Upper lobe of left lung (tissue), 6 donors: ENCODE data around the gene CACNA1H. TPM values are rescaled to one million over a fixed set of nuclear protein-coding genes. Genes with fewer than 3 reads are reported as not detected.
"Not testable (repeated sequence)": the region's sequence is repeated elsewhere in the genome, so short reads cannot be mapped to it uniquely, and the experiment has no call there.

ENCODE experiments used
- ATAC-seq, 2 donors: fragments of 200-7000 bp; cut with Tn5 transposase; one replicate each; pipeline ENCODE4 v1.9.1; 2022; ENCODE audit warnings: mild to moderate bottlenecking in 2 of 2, moderate library complexity in 2 of 2; ENCODE audit not compliant: low FRiP score in 2 of 2
- DNase-seq, 2 donors: peaks; one replicate each; pipeline ENCODE4 v3.0.0-alpha.2; 2019 to 2020
- H3K27ac ChIP-seq, 4 donors: fragments of 200-600 bp; sonication (generic); one replicate each; pipeline ENCODE4 v1.5.1; 2016 to 2019
- H3K27me3 ChIP-seq, 4 donors: fragments of 200-600 bp; sonication (generic); one replicate each; pipeline ENCODE4 v1.5.1; 2017 to 2019
- H3K36me3 ChIP-seq, 4 donors: fragments of 200-600 bp; sonication (generic); one replicate each; pipeline ENCODE4 v1.5.1; 2016 to 2019
- H3K4me1 ChIP-seq, 4 donors: fragments of 200-600 bp; sonication (generic); one replicate each; pipeline ENCODE4 v1.5.1; 2018 to 2019
- H3K4me3 ChIP-seq, 4 donors: fragments of 200-600 bp; sonication (generic); one replicate each; pipeline ENCODE4 v1.5.1; 2017 to 2019; ENCODE audit warnings: mild to moderate bottlenecking in 2 of 4, moderate library complexity in 1 of 4
- H3K9me3 ChIP-seq, 4 donors: fragments of 200-600 bp; sonication (generic); one replicate each; pipeline ENCODE4 v1.5.1; 2018 to 2019
- EP300 ChIP-seq, 4 donors: sonication (generic); formaldehyde crosslinking; IDR thresholded peaks; one replicate each; pipeline ENCODE4 v1.5.1; 2017; ENCODE audit warnings: antibody characterized with exemption in 4 of 4, control low read depth in 2 of 4
- POLR2A ChIP-seq, 4 donors: fragments of 450-650 bp; IDR thresholded peaks; one replicate each; pipeline ENCODE4 v1.5.1; 2016 to 2017; ENCODE audit warnings: antibody characterized with exemption in 4 of 4, mild to moderate bottlenecking in 2 of 4
- POLR2AphosphoS5 ChIP-seq, 2 donors: sonication (generic); formaldehyde crosslinking; IDR thresholded peaks; one replicate each; pipeline ENCODE4 v1.5.1; 2017; ENCODE audit warnings: antibody characterized with exemption in 2 of 2
- WGBS, 2 donors: methylation state at CpG; one replicate each; pipeline ENCODE4 v1.1.5; 2017 to 2018; 5-methylcytosine and 5-hydroxymethylcytosine counted together
- total RNA-seq, 6 donors: library from RNA; depleted of rRNA in 4 of 6; stranded (reverse); fragments of >200 nt in 4 of 6; gene quantifications; one replicate each; pipeline versions ENCODE4 v1.1.0 to v1.2.1, GENCODE V29; 2016 to 2021
- TF ChIP-seq, protein P1 (sequence below), 6 experiments: fragments of 450-650 bp in 4 of 6; fragments of 200-600 bp in 2 of 6; sonication (generic) in 2 of 6; IDR thresholded peaks; one replicate each; pipeline ENCODE4 v1.5.1; 2016 to 2019; ENCODE audit warnings: antibody characterized with exemption in 6 of 6
- donor health status: DM: no; HTN: no; CAD: no; lungs with moderate emphysema.
- donor health status: DM: no; HTN: yes; CAD: no; lungs with severe emphysema.

Gene CACNA1H
- total RNA-seq, 6 donors from 2014 or later = 6.4 to 46.1 (median 9.3) TPM

DNA sequence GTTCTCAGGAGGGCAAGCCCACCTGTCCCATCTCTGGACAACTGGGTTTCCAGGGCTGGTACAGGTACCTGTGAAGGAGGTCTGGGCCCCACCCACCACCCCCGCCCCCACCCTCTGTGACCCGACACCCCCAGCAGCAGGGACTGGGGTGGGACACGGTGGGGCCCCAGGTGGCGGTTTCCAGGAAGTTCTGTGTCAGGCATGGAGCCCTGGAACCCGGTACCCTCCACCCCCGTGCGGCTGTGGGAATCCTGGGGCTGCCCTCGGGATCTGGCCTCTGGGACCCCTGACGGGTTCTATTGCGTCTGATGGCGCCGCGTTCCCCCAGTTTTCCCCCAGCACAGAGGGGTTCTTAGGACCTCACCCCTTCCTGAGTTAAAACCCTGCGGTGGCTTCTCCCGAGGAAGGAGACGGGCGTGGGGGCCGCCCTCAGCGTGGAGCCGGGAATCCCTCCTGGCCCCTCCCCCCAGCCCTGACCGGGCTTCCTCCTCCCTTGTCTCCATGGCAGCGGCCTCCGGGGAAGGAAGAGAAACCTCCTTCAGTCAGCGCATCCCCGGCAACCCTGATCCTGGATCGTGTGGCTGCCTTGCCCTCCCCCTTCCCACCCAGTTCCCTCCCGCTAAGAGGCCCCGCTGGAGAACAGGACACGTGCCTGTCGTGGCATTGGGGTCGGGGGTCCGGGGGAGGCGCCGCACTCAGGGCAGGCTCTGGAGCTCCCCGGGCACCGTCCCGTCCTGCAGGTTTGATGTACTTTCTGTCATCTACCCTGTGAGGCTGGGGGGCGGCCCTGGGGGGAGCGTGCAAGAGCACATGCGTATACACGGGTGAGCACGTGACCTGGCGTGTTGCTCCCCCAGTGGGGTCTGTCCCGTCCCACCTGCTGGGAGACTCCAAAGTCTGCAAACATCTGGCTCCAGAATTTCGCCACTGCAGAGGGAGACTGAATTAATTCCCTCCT, 30.3 kb downstream of the CACNA1H start:
- Histone ChIP-seq H3K27me3 (no peaks in the 10 kb centered on the region), H3K36me3 (no peaks in the 10 kb centered on the region), H3K4me1 (peaks cover 10 to 30% (median 17%) of the 10 kb centered on the region in 4 donors), H3K27ac (peak overlapping the region in 3 of 4 donors; percentile 27 to 79 (median 46)), H3K9me3 (no peaks in the 10 kb centered on the region), H3K4me3 (no peak overlapping the region)
- whole genome bisulfite sequencing, 2 donors = 46 to 47% methylated on average over 12 to 42 of the region's 45 CpGs
- no peak for DNase-seq
- ATAC-seq = no peak
- TF ChIP-seq, protein P1, sequence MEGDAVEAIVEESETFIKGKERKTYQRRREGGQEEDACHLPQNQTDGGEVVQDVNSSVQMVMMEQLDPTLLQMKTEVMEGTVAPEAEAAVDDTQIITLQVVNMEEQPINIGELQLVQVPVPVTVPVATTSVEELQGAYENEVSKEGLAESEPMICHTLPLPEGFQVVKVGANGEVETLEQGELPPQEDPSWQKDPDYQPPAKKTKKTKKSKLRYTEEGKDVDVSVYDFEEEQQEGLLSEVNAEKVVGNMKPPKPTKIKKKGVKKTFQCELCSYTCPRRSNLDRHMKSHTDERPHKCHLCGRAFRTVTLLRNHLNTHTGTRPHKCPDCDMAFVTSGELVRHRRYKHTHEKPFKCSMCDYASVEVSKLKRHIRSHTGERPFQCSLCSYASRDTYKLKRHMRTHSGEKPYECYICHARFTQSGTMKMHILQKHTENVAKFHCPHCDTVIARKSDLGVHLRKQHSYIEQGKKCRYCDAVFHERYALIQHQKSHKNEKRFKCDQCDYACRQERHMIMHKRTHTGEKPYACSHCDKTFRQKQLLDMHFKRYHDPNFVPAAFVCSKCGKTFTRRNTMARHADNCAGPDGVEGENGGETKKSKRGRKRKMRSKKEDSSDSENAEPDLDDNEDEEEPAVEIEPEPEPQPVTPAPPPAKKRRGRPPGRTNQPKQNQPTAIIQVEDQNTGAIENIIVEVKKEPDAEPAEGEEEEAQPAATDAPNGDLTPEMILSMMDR (IDR thresholded peaks at IDR 0.05) = no peak
- no peak for TF ChIP-seq POLR2A (IDR thresholded peaks at IDR 0.05)
- no peak for TF ChIP-seq EP300 (IDR thresholded peaks at IDR 0.05)
- no peak for TF ChIP-seq POLR2AphosphoS5 (IDR thresholded peaks at IDR 0.05)

DNA sequence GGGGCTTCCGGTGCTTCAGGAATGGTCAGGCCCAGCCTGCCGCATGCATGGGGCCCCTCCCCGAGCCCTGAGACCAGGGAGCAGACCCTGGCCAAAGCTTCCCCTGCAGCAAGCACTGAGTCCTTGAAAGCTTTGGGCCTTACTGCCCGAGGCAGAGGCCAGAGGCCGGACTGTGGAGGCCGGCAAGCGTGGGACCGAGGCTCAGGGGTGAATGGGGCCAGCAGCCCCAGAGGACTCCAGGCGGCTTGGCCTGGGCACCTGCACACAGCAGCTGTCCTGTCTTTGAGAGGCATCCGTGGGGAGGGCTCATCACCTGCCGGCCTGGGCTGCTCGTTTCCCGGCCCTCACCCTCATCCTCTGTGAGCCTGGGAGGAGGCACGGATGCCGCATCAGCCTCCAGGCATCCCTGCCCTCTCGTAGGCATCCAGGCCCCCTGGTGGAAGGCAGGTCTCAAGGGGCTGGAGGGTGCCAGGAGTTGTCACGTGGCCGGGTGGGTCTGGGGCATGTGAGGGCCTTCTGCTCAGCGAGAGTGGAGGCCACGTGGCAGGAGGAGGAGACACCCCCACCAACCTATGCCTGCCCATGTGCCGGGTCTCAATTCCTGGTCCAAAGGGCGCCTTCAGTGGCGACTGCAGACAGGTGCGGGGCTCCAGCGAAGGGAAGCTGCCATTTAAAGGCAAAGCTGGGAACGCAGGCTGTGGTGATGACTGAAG, 31.4 kb downstream of the CACNA1H start:
- WGBS, 2 donors = 81 to 92% methylated on average over 8 to 26 of the region's 26 CpGs
- Histone ChIP-seq H3K4me3 (no peak overlapping the region), H3K27me3 (no peaks in the 10 kb centered on the region), H3K9me3 (no peaks in the 10 kb centered on the region), H3K4me1 (peaks cover 10 to 30% (median 17%) of the 10 kb centered on the region in 4 donors), H3K27ac (no peak overlapping the region), H3K36me3 (no peaks in the 10 kb centered on the region)
- TF ChIP-seq EP300 (IDR thresholded peaks at IDR 0.05) = no peak
- TF ChIP-seq, protein P1 (IDR thresholded peaks at IDR 0.05) = no peak
- TF ChIP-seq POLR2AphosphoS5 (IDR thresholded peaks at IDR 0.05) = no peak
- TF ChIP-seq POLR2A (IDR thresholded peaks at IDR 0.05) = no peak
- DNase-seq (no peak), ATAC-seq (no peak)

DNA sequence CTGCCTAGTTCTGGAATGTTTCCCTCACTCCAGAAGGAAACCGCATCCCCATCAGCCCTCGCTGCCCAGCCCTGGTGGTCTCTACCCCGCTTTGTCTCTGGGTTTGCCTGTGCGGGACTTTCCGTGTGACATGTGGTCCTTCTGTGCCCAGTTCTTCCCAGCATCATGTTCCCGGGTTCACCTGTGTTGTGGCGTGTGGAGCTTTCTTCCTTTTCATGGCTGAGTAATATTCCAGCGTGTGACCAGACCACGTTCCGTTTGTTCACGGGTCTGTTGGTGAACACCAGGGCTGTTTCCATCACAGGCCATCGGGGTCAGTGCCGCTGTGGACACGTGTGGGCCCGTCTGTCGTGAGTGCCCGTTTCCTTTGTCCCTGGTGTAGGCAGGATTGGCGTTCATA, 32.1 kb downstream of the CACNA1H start:
- 97 to 98% methylated on average over 13 to 18 of the region's 18 CpGs for WGBS, 2 donors
- H3K4me1 ChIP-seq = peaks cover 10 to 30% (median 17%) of the 10 kb centered on the region in 4 donors
- ATAC-seq (no peak), DNase-seq (no peak)
- no peaks in the 10 kb centered on the region for H3K9me3 ChIP-seq
- TF ChIP-seq, protein P1 (IDR thresholded peaks at IDR 0.05) = no peak
- TF ChIP-seq EP300 (IDR thresholded peaks at IDR 0.05) = no peak
- no peak for TF ChIP-seq POLR2AphosphoS5 (IDR thresholded peaks at IDR 0.05)
- no peak for TF ChIP-seq POLR2A (IDR thresholded peaks at IDR 0.05)
- H3K27me3 ChIP-seq = no peaks in the 10 kb centered on the region
- H3K4me3 ChIP-seq = no peak overlapping the region
- no peak overlapping the region for H3K27ac ChIP-seq
- H3K36me3 ChIP-seq = no peaks in the 10 kb centered on the region

DNA sequence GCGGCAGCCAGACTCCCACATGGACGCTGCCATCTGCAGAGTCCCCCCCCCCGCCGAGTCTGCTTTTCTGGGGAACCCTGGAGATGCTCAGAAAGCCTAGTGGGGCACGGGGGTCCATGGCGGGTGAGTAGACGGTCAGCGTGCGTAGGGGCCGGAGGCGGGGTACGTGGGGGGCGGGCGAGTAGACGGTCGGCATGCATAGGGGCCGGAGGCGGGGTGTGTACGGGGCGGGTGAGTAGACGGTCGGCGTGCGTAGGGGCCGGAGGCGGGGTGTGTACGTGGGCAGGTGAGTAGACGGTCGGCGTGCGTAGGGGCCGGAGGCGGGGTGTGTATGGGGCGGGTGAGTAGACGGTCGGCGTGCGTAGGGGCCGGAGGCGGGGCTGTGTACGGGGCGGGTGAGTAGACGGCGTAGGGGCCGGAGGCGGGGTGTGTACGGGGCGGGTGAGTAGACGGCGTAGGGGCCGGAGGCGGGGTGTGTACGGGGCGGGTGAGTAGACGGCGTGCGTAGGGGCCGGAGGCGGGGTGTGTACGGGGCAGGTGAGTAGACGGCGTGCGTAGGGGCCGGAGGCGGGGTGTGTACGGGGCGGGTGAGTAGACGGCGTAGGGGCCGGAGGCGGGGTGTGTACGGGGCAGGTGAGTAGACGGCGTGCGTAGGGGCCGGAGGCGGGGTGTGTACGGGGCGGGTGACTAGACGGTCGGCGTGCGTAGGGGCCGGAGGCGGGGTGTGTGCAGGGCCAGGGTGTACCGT, 32.7 kb downstream of the CACNA1H start:
- H3K27ac ChIP-seq, H3K9me3 ChIP-seq, H3K27me3 ChIP-seq, H3K36me3 ChIP-seq, H3K4me3 ChIP-seq, ATAC-seq, DNase-seq: not testable (repeated sequence)
- peaks cover 10 to 29% (median 17%) of the 10 kb centered on the region in 4 donors for H3K4me1 ChIP-seq
- WGBS, 2 donors = 84 to 90% methylated on average over 10 to 24 of the region's 86 CpGs
